Skin of body (tissue), 2 donors: ENCODE results near the gene MAN1C1. TPM values are rescaled to one million over a fixed set of nuclear protein-coding genes. Genes with fewer than 3 reads are reported as not detected.

Experiments
- DNase-seq: peaks from one replicate; lab custom pipeline; 2025; lab: John Stamatoyannopoulos, UW
- total RNA-seq: library from RNA; depleted of rRNA; stranded (reverse); fragments of >200 nt; gene quantifications from one replicate; pipeline ENCODE4 v1.2.3, GENCODE V29; 2014

Gene MAN1C1
- total RNA-seq, 1 donor from 2014 or later, result 7.9 TPM

GRCh38 chr1:25779388-25779787 is 162.8 kb downstream of the MAN1C1 start:
- DNase-seq, result no peak

- DNase-seq, result no peak
These were observed 163.3 kb downstream of the MAN1C1 start for GRCh38 chr1:25779894-25780293.

DNA sequence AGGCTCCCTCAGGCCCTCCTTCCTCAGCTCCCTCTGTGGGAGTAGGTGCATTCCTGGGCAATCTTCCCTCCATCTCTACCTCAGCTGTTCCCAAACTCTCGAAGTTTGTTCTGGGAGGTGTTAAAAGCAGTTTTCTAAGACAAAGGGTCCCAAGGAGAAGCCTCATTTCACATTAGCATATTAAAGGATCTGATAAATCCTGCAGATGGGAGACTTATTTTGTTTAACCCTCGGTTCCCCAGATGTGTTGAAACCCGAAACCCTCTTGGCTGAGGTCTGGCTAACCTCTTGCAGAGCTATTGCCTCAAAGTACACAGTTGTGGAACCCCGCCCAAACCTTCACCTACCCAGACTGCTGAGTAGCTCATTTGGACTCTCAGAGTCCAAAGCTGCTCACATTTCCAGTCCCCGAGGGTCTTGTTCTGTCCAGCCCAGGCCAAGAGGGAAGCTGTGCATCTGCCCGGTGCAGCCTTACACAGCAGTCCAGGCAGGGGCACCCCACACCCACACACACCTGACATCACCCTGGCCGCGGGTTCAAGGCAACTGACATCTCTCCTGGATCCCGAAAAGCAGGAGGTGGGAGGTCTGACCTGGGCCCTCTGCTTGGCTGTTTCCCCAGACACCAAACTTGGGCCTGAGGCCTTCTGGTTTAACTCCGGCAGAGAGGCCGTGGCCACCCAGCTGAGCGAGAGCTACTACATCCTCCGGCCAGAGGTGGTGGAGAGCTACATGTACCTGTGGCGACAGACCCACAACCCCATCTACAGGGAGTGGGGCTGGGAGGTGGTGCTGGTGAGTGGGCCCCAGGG is 163.9 kb downstream of the MAN1C1 start:
- no peak for DNase-seq

DNA sequence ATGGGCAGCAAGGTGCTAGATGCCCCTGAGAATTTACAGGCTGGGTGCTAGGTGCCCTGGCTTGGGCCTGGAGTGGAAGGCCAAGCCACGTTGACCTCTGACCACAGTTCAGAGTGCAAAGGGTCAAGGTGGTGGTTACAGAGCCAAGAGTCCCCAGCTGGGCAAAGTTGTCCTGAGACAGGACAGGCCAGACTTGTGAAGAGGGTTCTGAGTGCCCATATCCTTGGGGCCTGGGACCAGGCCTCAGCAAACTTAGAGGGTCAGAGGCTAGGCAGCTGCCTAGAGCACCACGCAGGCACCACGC is 164.5 kb downstream of the MAN1C1 start:
- no peak for DNase-seq

- no peak for DNase-seq
These were observed 166.1 kb downstream of the MAN1C1 start for GRCh38 chr1:25782608-25783201.

- no peak for DNase-seq
These were observed 168.0 kb downstream of the MAN1C1 start for GRCh38 chr1:25784575-25785051.

DNA sequence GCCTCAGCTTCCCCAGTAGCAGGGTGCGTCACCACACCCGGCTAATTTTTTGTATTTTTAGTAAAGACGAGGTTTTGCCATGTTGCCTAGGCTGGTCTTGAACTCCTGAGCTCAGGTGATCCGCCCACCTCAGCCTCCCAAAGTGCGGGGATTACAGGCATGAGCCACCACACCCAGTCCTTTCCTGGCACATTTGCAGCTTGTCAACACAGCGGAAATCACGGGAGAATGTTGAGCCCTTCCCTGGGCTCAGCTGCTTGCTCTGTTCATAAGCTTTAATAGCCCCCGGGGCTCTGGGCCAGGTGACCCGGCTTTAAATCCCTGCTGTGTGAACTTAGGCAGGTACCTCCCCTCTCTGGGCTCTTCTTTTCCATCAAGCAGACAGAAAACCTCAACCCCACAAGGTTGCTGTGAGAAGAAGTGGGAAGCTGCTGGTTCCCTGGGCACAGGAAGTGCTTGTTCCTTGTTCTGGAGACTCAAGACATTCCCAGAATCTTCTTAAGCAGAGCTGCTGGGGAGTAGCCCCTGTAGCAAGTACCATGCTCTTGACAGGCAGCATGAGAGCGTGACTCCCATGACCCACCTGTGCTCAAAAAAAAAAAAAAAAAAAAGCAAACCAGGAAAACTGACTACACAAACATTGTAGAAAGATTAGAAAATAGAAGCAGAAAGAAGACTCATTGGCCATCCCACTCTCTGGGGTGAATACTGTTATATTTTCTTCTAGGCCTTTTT is 168.9 kb downstream of the MAN1C1 start:
- no peak for DNase-seq

DNA sequence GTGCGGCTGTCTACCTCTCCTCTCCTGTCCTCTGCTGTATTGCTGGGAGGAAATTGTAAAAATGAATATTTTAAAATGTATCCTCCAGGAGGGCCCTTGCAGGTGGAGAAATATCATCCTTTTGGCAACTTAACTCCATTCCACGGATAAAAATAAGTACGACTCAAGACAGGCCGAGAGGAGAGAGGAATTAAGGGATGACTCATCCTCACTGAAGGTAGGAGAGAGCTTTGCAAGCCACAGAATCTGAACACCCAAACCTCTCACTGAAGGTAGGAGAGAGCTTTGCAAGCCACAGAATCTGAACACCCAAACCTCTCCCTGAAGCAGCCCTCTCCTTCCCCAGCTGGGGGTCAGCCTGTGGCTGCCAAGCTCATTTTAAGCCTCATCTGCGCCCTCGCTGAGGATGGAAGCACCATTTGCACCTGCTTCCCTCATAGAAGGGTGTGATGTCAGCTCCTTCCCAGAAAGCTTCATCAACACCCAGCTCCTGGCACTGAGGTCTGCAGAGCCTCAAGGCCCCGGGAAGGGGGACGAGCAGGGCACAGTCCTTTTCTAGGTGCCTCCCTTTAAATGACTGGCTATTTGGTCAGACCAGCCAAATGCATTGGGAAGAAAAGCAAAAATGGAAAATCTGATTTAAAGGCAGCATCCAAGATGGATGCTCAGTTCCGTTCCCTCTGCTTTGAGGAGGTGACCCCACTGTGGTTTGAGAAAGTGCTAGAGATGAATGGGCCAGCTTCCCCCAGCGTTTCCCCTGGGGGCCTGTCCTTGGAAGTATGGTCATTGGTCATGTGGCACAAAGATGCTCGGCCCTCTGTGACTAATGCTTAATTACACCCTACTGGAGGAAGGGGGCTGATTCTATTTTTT is 170.5 kb downstream of the MAN1C1 start:
- no peak for DNase-seq

DNA sequence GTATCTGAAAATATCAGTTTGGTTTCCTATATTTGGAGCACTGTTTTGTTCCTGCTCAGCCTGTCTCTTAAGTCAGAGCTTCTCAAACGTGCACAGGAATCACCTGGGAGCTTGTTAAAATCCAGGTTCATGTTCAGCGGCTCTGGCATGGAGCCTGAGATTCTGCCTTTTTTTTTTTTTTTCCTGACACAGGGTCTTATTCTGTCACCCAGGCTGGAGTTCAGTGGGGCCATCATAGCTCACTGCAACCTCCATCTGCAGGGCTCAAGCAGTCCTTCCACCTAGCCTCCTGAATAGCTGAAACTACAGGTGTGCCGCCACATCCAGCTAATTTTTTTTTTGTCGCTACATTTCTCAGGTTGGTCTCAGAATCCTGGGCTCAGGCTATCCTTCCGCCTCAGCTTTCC is 171.2 kb downstream of the MAN1C1 start:
- no peak for DNase-seq

GRCh38 chr1:25790472-25790871 is 173.9 kb downstream of the MAN1C1 start:
- DNase-seq, result no peak

GRCh38 chr1:25792115-25792514 is 175.5 kb downstream of the MAN1C1 start:
- DNase-seq, result no peak

GRCh38 chr1:25793585-25794170 is 177.1 kb downstream of the MAN1C1 start:
- DNase-seq, result no peak

DNA sequence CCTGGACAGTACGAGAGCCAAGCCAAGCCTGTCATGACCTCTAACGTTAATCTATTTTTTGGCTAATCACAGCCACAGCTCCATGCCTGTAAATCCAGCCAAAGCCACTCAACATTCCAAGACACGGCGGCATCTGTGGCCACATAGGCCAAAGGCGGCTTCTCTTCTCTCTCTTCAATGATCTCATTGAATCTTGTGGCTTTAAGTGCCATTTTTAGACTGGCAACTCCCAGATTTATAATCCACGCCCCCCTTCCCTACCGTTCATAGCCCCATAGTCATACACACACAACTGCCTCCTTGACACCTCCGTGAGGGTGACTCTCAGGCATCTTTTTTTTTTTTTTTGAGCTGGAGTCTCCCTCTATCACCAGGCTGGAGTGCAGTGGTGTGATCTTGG is 177.7 kb downstream of the MAN1C1 start:
- no peak for DNase-seq

- DNase-seq, result no peak
These were observed 178.6 kb downstream of the MAN1C1 start for GRCh38 chr1:25795211-25795610.

- no peak for DNase-seq
These were observed 179.6 kb downstream of the MAN1C1 start for GRCh38 chr1:25795946-25796810.

GRCh38 chr1:25796811-25797458 is 180.3 kb downstream of the MAN1C1 start:
- peak; percentile 56 for DNase-seq

GRCh38 chr1:25797939-25798338 is 181.3 kb downstream of the MAN1C1 start:
- no peak for DNase-seq

GRCh38 chr1:25798666-25799351 is 182.2 kb downstream of the MAN1C1 start:
- DNase-seq, result no peak

GRCh38 chr1:25799352-25799934 is 182.9 kb downstream of the MAN1C1 start:
- no peak for DNase-seq
